GM21381 (cell line): Measurements from ENCODE around the gene OPCML.

ENCODE experiments used
- ATAC-seq: cut with Tn5 transposase; IDR thresholded peaks from one replicate; pipeline ENCODE4 v1.9.1; 2021; ENCODE audit warnings: mild to moderate bottlenecking, moderate library complexity; ENCODE audit not compliant: unreplicated experiment

The OPCML gene

GRCh38 chr11:132961453-132961852 is 570.8 kb downstream of the OPCML start:
- no peak for ATAC-seq

- ATAC-seq, result no peak
Observed at GRCh38 chr11:132960273-132961078, 571.8 kb downstream of the OPCML start.

- no peak for ATAC-seq
Observed at GRCh38 chr11:132959693-132960092, 572.6 kb downstream of the OPCML start.

GRCh38 chr11:132957881-132958280 is 574.4 kb downstream of the OPCML start:
- ATAC-seq, result no peak

GRCh38 chr11:132948252-132948651 is 584.0 kb downstream of the OPCML start:
- no peak for ATAC-seq

GRCh38 chr11:132944569-132944944 is 587.7 kb downstream of the OPCML start:
- no peak for ATAC-seq

- no peak for ATAC-seq
Observed at GRCh38 chr11:132943706-132944568, 588.4 kb downstream of the OPCML start.

- no peak for ATAC-seq
Observed at GRCh38 chr11:132943357-132943705, 589.0 kb downstream of the OPCML start.

- ATAC-seq, result no peak
Observed at GRCh38 chr11:132942611-132943356, 589.5 kb downstream of the OPCML start.

- ATAC-seq, result no peak
Observed at GRCh38 chr11:132941761-132942160, 590.5 kb downstream of the OPCML start.

- no peak for ATAC-seq
Observed at GRCh38 chr11:132941024-132941646, 591.2 kb downstream of the OPCML start.

- ATAC-seq, result no peak
Observed at GRCh38 chr11:132937016-132937415, 595.3 kb downstream of the OPCML start.

- ATAC-seq, result no peak
Observed at GRCh38 chr11:132935383-132935782, 596.9 kb downstream of the OPCML start.

GRCh38 chr11:132933703-132934102 is 598.6 kb downstream of the OPCML start:
- ATAC-seq, result no peak

- no peak for ATAC-seq
Observed at GRCh38 chr11:132925825-132926469, 606.4 kb downstream of the OPCML start.

GRCh38 chr11:132921597-132921996 is 610.7 kb downstream of the OPCML start:
- ATAC-seq, result no peak

GRCh38 chr11:132920451-132921096 is 611.7 kb downstream of the OPCML start:
- ATAC-seq, result no peak

GRCh38 chr11:132914600-132914999 is 617.7 kb downstream of the OPCML start:
- no peak for ATAC-seq

GRCh38 chr11:132913886-132914285 is 618.4 kb downstream of the OPCML start:
- ATAC-seq, result no peak

GRCh38 chr11:132913295-132913694 is 619.0 kb downstream of the OPCML start:
- ATAC-seq, result no peak
